SU-DHL-6 (cell line): ENCODE data around the gene FAM111A.

Source experiments
- H2AFZ ChIP-seq: fragments of 200-600 bp; sonication (generic); 2 replicates; pipeline ENCODE4 v1.6.1; 2014; ENCODE audit warnings: low read depth, mild to moderate bottlenecking, moderate library complexity, mixed read lengths, antibody characterized with exemption, low read length; ENCODE audit not compliant: severe bottlenecking
- H3F3A ChIP-seq: fragments of 200-600 bp; shearing (Covaris generic); 2 replicates; pipeline ENCODE4 v1.6.0; 2016; ENCODE audit warnings: antibody characterized with exemption, mild to moderate bottlenecking; ENCODE audit not compliant: insufficient read depth
- H3K27ac ChIP-seq: fragments of 200-600 bp; sonication (generic); 2 replicates; pipeline ENCODE4 v1.5.1; 2016; ENCODE audit warnings: low read depth, mild to moderate bottlenecking, low read length, moderate library complexity, mixed read lengths
- H3K27me3 ChIP-seq: fragments of 200-600 bp; sonication (generic), shearing (Covaris generic); 2 replicates; pipeline ENCODE4 v1.6.0; 2014; ENCODE audit warnings: mild to moderate bottlenecking, low read length
- H3K36me3 ChIP-seq: fragments of 200-600 bp; sonication (generic); 2 replicates; pipeline ENCODE4 v1.6.1; 2014; ENCODE audit warnings: mild to moderate bottlenecking, low read length, mixed read lengths
- H3K4me2 ChIP-seq: fragments of 300-600, 200-600 bp; shearing (Covaris generic), sonication (generic); 2 replicates; pipeline ENCODE4 v1.6.0; 2014; ENCODE audit warnings: low read length, low read depth, mild to moderate bottlenecking; ENCODE audit not compliant: poor library complexity, severe bottlenecking
- H3K4me3 ChIP-seq: fragments of 200-600 bp; sonication (generic); 2 replicates; pipeline ENCODE4 v1.5.1; 2014; ENCODE audit warnings: antibody characterized with exemption, low read length, mild to moderate bottlenecking, mixed read lengths; ENCODE audit not compliant: insufficient read depth, poor library complexity, severe bottlenecking
- H3K79me2 ChIP-seq: fragments of 200-600 bp; sonication (generic); 2 replicates; pipeline ENCODE4 v1.6.1; 2014; ENCODE audit warnings: mild to moderate bottlenecking, low read length, moderate library complexity; ENCODE audit not compliant: insufficient read depth
- H3K9ac ChIP-seq: fragments of 200-600 bp; sonication (generic); 2 replicates; pipeline ENCODE4 v1.7.0; 2014; ENCODE audit warnings: mild to moderate bottlenecking, low read length
- H3K9me2 ChIP-seq: fragments of 200-600 bp; sonication (generic); replicated peaks from 2 replicates; pipeline ENCODE4 v1.6.1; 2014; ENCODE audit warnings: low read length; ENCODE audit not compliant: insufficient read depth
- H3K9me3 ChIP-seq: fragments of 200-600 bp; sonication (generic); 2 replicates; pipeline ENCODE4 v1.6.1; 2014; ENCODE audit warnings: low read length, mixed read lengths; ENCODE audit not compliant: insufficient read depth
- H4K20me1 ChIP-seq: fragments of 200-600 bp; sonication (generic); 2 replicates; pipeline ENCODE4 v1.6.1; 2014; ENCODE audit warnings: low read depth, mild to moderate bottlenecking, antibody characterized with exemption, low read length, moderate library complexity, mixed read lengths
- EZH2phosphoT487 ChIP-seq: fragments of 200-600 bp; sonication (generic), shearing (Covaris generic); conservative IDR thresholded peaks from 2 replicates; pipeline ENCODE4 v1.6.1; 2018; ENCODE audit warnings: mild to moderate bottlenecking, antibody characterized with exemption, low read length, moderate library complexity, mixed read lengths
- TF ChIP-seq, protein P1 (sequence below): fragments of 200-600 bp; sonication (generic); IDR thresholded peaks from one replicate; pipeline ENCODE4 v1.5.1; 2017; ENCODE audit warnings: antibody characterized with exemption, mild to moderate bottlenecking, low read length, moderate library complexity; ENCODE audit not compliant: insufficient read depth, poor library complexity, severe bottlenecking

Gene FAM111A

DNA sequence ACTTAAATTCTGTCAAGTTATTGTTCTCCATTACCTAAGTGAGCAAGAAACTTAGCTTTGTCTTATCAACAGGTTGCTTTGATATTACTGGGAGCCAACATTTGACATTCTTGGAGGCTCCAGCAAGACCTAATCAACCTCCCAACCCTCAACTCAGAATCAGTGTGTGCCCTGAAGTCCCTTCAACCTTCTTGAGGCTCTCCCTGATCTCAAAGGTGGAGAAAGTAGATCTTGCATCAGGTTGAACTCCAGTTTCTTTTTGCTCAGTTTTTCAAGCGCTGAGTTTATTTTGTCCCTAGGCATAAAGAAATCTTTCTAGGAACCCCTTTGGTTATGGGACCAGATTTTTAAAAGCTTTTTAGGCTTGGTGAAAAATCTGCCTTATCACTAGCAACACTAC is 1.4 kb downstream of the FAM111A start:
- Histone ChIP-seq H3K36me3 (peaks cover 28% of the 10 kb centered on the region), H3K79me2 (peaks cover 45% of the 10 kb centered on the region), H4K20me1 (no peaks in the 10 kb centered on the region), H3K9ac (peak overlapping the region; percentile 90), H3K9me2 (no peaks in the 10 kb centered on the region), H3K27ac (peak overlapping the region; percentile 96), H3F3A (peaks cover 42% of the 10 kb centered on the region), H3K9me3 (no peaks in the 10 kb centered on the region), H2AFZ (no peak overlapping the region), H3K4me3 (peak overlapping the region; percentile 96), H3K27me3 (no peaks in the 10 kb centered on the region), H3K4me2 (peak overlapping the region; percentile 96)
- TF ChIP-seq, protein P1, sequence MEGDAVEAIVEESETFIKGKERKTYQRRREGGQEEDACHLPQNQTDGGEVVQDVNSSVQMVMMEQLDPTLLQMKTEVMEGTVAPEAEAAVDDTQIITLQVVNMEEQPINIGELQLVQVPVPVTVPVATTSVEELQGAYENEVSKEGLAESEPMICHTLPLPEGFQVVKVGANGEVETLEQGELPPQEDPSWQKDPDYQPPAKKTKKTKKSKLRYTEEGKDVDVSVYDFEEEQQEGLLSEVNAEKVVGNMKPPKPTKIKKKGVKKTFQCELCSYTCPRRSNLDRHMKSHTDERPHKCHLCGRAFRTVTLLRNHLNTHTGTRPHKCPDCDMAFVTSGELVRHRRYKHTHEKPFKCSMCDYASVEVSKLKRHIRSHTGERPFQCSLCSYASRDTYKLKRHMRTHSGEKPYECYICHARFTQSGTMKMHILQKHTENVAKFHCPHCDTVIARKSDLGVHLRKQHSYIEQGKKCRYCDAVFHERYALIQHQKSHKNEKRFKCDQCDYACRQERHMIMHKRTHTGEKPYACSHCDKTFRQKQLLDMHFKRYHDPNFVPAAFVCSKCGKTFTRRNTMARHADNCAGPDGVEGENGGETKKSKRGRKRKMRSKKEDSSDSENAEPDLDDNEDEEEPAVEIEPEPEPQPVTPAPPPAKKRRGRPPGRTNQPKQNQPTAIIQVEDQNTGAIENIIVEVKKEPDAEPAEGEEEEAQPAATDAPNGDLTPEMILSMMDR, result no peak
- TF ChIP-seq EZH2phosphoT487, result no peak

DNA sequence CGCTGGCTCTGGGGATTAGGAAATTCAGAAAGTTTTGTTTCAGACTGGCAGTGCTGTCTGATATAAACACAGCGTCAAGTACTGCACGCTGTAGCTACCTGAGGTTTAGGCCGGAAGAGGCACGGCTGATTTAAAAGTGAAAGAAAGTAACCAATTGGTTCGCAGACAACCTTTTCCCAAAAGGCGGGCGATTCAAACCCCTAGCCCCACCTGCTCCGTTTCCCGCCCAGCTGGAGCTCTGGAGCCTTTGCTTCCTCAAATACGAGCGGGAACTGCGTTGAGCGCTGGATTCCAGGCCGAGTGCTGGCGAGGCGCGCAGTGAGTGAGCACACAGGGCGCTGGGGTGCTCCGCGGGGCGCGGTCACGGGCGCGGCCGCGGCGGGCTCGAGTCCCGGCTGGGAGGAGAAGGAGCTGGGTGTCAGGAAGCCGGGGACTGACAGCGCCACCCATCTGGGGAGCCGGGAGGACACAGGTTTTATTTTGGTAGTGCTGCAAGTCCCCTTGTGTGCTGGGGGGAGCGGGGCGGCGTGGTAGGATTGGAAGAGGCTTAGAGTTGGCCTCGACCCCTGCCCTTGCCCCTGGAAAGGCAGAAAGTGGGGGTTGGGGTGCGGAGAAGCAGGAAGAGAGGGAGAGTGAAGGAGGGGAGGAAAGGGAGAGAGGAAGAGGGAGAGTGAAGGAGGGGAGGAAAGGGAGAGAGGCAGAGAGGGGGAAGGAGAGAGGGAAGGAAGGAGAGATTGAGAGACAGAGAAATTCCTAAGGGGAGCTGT is 2.1 kb downstream of the FAM111A start:
- Histone ChIP-seq H3K27me3 (no peaks in the 10 kb centered on the region), H3K79me2 (peaks cover 50% of the 10 kb centered on the region), H3K27ac (peak overlapping the region; percentile 96), H3F3A (peaks cover 49% of the 10 kb centered on the region), H2AFZ (peak overlapping the region; percentile 44), H3K36me3 (peaks cover 35% of the 10 kb centered on the region), H4K20me1 (no peaks in the 10 kb centered on the region), H3K9ac (peak overlapping the region; percentile 90), H3K9me3 (no peaks in the 10 kb centered on the region), H3K4me2 (peak overlapping the region; percentile 96), H3K9me2 (no peaks in the 10 kb centered on the region), H3K4me3 (peak overlapping the region; percentile 96)
- TF ChIP-seq EZH2phosphoT487, result no peak
- TF ChIP-seq, protein P1, result peak; percentile 46

DNA sequence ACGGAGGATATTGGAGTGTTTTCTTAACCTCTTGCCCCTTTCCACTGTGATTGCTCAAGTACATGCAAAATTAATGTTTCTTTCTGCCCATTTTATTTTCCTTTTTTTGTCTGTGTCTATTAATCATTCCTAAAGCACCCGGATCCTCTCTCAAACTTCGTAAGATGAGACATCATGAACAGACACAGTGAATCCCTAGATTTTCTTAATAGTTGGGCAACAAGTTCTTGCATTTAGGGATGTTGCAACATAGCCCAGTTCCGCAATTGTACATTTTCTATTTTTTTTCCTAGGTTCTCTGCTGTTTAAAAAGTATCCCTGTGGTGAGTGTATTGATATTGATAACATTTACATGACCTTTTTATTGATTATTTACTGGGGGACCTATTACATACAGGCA is 2.9 kb downstream of the FAM111A start:
- Histone ChIP-seq H3K36me3 (peaks cover 43% of the 10 kb centered on the region), H3K4me3 (peak overlapping the region; percentile 96), H2AFZ (no peak overlapping the region), H3K79me2 (peaks cover 56% of the 10 kb centered on the region), H3K9me2 (no peaks in the 10 kb centered on the region), H3K27me3 (no peaks in the 10 kb centered on the region), H3K9me3 (no peaks in the 10 kb centered on the region), H3K4me2 (peak overlapping the region; percentile 96), H4K20me1 (no peaks in the 10 kb centered on the region), H3K27ac (peak overlapping the region; percentile 96), H3F3A (peaks cover 56% of the 10 kb centered on the region), H3K9ac (peak overlapping the region; percentile 90)
- TF ChIP-seq EZH2phosphoT487, result no peak
- TF ChIP-seq, protein P1, result no peak
